ENCODE results near the gene SMG6.
A peak's percentile ranks its signal among the peaks of the same experiment; 100 is the strongest.

Gene SMG6

DNA sequence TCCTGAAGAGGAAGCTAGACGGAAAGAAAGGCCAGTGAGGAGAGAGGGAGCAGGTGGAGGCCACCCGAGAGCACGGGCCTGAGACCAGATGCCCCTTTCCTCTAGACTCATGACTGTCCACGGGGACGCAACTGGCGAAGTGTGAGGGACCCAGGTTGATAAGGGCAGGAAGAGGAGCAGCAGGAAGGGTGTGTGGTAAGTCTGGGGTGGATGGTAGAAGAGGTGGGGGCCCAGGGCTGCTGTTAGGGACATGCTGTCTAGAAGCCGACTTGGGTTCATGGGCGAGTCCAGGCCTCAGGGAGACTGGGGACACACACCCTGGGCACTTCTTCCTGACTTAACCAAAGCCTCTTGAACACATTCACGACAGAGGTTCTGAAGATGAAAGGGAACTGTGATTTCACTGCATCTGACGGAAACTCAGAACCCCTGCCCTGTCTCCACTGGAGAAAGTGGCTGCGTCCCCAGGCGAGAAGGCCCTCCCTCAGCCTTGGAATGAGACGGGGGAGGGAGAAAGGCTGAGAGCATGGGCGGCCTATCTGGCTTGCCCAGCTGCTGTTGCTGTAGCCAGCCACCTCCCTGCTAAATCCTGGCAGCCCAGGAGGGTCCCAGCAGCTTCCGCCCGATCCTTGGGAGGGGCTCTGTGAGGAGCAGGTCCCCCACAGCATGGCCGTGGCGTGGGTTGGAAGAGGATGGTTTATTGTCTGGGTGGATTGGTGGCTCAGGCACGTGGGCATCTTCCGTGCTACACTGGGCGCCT, 242.7 kb downstream of the SMG6 start:
- DNase-seq (ENCODE audit: low spot score): no peak

DNA sequence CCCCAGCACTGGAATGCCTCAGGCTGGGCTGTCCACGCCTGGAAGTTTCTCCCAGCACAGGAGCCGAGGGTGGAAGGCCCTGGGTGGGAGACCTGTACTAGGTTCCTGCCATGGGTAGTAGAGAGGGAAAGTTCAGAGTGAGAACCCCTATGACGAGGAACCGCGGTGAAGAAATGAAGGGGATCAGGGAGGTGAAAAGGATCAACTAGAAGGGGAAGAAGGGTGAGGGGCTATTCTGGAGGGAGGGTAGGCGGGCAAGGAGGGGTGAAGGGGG, 243.3 kb downstream of the SMG6 start:
- no peak for DNase-seq (ENCODE audit: low spot score)

DNA sequence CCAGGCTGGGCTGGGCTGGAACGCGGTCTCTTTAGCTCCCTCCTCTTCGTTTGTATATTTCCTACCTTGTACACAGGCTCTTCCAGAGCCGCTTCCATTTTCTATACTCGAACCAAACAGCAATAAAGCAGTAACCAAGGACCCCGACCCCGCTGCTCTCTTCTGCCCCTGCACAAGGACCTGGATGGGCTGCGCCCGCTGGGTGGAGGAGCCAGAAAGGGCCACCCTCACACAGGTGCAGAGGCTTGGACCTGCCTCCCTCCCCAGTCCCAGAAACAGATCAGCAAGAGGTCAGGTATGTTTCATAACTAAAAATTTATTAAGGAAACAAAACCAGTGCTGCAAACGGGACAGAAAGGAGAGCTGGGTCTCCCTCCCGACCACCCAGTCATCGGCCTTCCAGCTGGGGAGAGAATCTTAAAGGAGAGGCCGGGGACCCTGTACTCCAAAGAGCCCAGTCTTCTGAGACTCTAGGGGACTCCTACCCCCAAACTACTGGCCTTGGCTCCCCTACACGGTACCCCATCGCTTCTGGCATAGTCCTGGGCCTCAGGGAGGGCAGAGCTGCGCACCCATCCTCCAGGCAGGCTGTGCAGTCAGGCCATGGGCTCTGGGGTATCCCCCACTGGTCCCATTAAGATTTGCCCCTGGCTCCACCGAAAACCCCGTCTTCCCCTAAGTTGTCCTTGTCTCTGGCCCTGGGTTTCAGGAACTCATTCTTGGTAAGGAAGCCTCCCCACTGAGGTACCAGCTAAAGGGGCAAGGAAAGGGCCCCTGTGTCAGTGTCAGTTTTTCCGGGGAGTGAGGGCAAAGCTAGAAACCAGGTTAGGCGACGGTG, 243.8 kb downstream of the SMG6 start:
- no peak for DNase-seq (ENCODE audit: low spot score)

DNA sequence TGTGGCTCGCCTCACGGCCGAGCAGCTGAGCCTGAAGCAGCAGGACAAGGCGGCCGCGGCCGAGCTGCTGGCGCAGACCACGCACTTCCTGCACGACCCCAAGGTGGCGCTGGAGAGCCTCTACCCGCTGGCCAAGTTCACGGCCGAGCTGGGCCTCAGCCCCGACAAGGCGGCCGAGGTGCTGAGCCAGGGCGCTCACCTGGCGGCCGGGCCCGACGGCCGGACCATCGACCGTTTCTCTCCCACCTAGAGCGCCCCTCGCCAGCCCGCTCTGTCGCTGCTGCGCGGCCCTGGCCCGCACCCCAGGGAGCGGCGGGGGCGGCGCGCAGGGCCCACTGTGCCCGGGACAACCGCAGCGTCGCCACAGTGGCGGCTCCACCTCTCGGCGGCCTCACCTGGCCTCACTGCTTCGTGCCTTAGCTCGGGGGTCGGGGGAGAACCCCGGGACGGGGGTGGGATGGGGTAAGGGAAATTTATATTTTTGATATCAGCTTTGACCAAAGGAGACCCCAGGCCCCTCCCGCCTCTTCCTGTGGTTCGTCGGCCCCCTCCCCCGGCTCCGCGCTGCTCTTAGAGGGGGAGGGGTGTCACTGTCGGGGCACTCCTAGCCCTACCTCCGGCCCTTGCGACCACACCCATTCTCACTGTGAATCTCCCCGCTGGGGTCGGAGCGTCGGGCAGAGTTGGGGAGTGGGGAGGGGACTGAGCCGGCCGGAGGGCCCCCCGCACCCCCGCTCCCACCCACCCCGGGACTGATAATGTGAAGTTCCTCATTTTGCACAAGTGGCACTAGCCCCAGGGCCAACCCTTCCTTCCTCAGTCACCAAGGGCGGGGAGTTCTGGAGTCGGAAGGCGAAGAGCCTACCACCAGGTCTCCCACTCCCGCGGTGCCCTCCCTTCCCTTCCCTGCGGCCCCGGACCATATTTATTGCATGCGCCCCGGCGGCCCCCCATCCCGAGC, 244.7 kb downstream of the SMG6 start:
- DNase-seq (ENCODE audit: low spot score): peak; percentile 80

DNA sequence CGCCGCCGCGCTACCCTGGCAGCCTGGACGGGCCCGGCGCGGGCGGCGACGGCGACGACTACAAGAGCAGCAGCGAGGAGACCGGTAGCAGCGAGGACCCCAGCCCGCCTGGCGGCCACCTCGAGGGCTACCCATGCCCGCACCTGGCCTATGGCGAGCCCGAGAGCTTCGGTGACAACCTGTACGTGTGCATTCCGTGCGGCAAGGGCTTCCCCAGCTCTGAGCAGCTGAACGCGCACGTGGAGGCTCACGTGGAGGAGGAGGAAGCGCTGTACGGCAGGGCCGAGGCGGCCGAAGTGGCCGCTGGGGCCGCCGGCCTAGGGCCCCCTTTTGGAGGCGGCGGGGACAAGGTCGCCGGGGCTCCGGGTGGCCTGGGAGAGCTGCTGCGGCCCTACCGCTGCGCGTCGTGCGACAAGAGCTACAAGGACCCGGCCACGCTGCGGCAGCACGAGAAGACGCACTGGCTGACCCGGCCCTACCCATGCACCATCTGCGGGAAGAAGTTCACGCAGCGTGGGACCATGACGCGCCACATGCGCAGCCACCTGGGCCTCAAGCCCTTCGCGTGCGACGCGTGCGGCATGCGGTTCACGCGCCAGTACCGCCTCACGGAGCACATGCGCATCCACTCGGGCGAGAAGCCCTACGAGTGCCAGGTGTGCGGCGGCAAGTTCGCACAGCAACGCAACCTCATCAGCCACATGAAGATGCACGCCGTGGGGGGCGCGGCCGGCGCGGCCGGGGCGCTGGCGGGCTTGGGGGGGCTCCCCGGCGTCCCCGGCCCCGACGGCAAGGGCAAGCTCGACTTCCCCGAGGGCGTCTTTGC, 245.6 kb downstream of the SMG6 start:
- no peak for DNase-seq (ENCODE audit: low spot score)

DNA sequence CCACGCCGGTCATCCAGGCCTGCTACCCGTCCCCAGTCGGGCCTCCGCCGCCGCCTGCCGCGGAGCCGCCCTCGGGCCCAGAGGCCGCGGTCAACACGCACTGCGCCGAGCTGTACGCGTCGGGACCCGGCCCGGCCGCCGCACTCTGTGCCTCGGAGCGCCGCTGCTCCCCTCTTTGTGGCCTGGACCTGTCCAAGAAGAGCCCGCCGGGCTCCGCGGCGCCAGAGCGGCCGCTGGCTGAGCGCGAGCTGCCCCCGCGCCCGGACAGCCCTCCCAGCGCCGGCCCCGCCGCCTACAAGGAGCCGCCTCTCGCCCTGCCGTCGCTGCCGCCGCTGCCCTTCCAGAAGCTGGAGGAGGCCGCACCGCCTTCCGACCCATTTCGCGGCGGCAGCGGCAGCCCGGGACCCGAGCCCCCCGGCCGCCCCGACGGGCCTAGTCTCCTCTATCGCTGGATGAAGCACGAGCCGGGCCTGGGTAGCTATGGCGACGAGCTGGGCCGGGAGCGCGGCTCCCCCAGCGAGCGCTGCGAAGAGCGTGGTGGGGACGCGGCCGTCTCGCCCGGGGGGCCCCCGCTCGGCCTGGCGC, 246.3 kb downstream of the SMG6 start:
- DNase-seq (ENCODE audit: low spot score): no peak

DNA sequence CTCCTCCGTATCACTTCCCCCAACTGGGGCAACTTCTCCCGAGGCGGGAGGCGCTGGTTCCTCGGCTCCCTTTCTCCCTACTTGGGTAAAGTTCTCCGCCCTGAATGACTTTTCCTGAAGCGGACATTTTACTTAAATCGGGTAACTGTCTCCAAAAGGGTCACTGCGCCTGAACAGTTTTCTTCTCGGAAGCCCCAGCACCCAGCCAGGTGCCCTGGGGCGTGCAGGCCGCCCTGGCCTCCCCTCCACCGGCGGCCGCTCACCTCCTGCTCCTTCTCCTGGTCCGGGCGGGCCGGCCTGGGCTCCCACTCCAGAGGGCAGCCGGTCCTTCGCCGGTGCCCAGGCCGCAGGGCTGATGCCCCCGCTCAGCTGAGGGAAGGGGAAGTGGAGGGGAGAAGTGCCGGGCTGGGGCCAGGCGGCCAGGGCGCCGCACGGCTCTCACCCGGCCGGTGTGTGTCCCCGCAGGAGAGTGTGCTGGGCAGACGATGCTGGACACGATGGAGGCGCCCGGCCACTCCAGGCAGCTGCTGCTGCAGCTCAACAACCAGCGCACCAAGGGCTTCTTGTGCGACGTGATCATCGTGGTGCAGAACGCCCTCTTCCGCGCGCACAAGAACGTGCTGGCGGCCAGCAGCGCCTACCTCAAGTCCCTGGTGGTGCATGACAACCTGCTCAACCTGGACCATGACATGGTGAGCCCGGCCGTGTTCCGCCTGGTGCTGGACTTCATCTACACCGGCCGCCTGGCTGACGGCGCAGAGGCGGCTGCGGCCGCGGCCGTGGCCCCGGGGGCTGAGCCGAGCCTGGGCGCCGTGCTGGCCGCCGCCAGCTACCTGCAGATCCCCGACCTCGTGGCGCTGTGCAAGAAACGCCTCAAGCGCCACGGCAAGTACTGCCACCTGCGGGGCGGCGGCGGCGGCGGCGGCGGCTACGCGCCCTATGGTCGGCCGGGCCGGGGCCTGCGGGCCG, 247.1 kb downstream of the SMG6 start:
- peak; percentile 45 for DNase-seq (ENCODE audit: low spot score)

DNA sequence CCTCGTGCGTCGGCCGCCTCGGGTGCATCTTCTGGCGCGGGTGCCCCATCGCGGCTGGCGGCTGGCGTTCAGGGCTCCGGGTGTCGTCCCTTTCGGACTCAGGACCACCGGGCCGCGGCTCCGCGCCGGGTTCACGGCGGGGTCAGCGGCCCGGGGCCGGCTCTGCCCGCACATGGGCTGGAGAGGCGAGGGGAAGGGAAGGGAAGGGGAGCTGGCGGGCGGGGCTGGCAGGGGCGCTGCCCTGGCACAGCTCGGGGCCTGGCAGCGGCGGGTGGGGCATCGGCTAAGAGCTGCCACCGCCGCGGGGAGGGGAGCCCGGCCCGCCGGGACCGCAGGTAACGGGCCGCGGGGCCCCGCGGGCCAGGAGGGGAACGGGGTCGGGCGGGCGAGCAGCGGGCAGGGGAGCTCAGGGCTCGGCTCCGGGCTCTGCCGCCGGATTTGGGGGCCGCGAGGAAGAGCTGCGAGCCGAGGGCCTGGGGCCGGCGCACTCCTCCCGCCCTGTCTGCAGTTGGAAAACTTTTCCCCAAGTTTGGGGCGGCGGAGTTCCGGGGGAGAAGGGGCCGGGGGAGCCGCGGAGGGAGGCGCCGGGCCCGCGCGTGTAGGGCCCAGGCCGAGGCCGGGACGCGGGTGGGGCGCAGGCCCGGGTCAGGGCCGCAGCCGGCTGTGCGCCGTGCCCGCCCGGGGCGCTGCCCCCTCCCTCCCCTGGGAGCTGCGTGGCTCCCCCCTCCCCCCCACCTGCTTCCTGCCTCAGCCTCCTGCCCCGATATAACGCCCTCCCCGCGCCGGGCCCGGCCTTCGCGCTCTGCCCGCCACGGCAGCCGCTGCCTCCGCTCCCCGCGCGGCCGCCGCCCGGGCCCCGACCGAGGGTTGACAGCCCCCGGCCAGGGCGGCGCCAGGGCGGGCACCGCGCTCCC, 248.0 kb downstream of the SMG6 start:
- peak; percentile 47 for DNase-seq (ENCODE audit: low spot score)

- peak; percentile 84 for DNase-seq (ENCODE audit: low spot score)
Measured at GRCh38 chr17:2054512-2055291, 248.9 kb downstream of the SMG6 start, which contains the start of gene HIC1. Gene HIC1, plus strand, starts transcription at chr17:2055103. Its CDS starts 1,588 bp downstream, at chr17:2056691.

- DNase-seq (ENCODE audit: low spot score): no peak
Measured at GRCh38 chr17:2054262-2054511, 249.4 kb downstream of the SMG6 start.

DNA sequence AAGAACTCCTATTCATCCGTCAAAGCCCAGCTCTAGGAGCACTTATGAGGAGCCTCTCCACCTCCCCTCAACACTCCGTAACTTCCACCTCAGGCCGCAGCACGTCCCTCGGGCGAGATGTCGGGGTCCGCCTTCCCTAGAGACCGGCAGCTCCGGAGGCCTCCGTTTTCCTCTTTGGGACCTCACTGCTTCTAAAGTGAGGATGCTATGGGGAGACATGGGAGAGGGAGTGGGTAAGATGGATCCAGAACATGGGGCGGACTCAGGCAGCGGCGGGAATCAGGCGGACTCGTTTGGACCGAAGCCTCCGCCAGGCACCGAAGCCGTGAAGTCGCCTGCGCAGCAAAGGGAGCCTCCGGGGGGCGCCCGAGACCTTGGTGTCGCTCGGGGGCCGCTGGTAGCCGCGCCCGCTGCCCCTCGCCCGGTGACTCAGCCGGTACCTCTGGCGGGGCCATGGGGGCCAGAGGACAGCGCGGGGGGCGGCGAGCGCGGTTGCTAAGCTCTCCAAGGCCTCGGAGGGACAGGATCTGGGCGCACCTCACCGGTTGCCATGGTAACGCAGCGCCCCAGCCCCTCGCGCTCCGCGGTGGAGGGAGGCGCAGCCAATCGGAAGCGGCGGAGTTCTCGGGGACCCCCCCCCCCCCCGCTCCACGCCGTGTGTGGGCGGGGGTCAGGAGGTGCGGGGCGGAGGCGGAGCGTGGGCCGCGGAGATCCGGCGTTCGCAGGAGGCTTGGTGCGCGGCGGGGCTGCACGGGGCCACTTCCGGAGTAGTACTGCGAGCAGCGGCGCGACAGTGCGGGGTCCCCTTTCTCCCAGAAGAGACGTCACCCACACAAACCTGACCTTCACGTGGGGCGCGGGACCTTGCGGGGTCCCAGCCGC, 250.0 kb downstream of the SMG6 start:
- peak; percentile 51 for DNase-seq (ENCODE audit: low spot score)

GRCh38 chr17:2051933-2052559, 251.5 kb downstream of the SMG6 start:
- no peak for DNase-seq (ENCODE audit: low spot score)

GRCh38 chr17:2051061-2051932, 252.3 kb downstream of the SMG6 start:
- DNase-seq (ENCODE audit: low spot score): no peak

DNA sequence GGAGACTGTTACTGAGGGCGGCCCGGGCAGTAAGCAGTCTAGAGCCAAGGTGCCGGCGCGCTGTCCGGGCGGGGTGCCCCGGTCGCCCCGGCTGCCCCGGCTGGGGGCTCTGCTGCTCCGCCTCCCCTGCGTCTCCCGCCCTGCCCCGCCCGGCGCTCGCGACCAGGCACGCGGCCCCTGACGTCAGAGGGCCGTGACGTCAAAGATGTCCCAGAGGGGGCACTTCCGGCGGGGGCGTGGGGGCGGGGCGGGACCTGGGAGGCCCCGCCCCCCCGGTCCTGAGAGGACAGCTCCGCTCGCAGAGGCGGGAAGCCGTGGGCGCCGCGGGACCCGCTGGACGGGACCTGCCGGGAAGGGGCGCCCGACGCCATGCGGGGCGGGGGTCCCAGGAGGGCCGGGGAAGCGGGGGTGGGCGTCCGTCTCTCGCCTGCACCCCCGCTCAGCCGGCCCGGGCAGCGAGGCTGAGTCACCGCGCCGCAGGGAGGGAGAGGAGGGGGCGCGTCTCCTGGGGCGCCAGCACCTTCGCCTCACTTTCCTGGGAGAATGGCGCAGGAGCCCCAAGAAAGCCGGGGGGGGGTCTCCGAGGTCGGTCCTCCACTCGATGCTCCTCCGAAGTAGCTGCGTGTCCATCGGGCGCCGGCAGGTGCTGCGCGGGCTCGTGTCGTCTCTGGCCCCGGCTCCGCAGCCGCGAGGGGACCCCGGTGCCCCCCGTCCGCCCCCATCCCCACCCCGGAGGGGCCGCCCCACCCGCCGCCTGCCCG, 253.1 kb downstream of the SMG6 start:
- DNase-seq (ENCODE audit: low spot score): peak; percentile 67
